GM18498 (cell line): ENCODE measurements around the gene MACROH2A2.
"Not testable (repeated sequence)": the region's sequence is repeated elsewhere in the genome, so short reads cannot be mapped to it uniquely, and the experiment has no call there.

Source experiments
- ATAC-seq: cut with Tn5 transposase; IDR thresholded peaks from one replicate; pipeline ENCODE4 v1.9.1; 2021; ENCODE audit warnings: mild to moderate bottlenecking, moderate library complexity; ENCODE audit not compliant: unreplicated experiment

Gene MACROH2A2

DNA sequence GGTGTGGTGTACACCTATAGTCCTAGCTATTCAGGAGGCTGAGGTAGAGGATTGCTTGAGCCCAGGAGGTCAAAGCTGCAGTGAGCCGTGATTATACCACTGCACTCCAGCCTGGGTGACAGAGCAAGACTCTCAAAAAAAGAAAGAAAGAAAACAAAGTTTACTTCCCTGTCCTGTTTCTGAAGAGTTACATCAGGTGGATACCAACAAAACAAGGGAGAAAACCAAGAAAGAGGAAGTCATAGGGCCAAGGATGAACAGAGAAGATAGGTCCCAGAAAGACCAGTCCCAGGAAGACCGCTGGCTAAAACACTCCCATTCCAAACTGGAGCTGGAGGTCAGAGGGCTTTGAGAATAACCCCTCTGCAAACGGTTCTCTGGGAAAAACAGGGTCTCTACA is 13.5 kb downstream of the MACROH2A2 start:
- no peak for ATAC-seq

DNA sequence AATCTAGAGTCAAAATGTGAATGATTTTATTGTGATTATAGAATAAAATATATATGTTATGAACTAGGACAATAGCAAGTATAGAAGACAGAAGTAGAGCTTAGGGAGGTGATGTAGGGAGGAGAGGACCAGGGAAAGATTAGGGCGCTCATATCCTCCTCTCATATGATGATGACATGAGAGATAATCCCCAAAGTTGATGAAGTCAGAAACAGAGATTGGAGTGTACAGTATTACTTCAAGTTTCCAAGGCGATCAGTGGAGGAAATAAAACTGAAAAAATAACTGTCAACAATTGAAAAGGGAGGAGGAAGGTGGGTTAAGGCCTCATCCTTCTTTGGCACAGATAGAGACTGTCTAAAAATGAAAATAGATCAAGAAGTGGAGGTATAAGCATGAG is 14.9 kb downstream of the MACROH2A2 start:
- ATAC-seq: no peak

DNA sequence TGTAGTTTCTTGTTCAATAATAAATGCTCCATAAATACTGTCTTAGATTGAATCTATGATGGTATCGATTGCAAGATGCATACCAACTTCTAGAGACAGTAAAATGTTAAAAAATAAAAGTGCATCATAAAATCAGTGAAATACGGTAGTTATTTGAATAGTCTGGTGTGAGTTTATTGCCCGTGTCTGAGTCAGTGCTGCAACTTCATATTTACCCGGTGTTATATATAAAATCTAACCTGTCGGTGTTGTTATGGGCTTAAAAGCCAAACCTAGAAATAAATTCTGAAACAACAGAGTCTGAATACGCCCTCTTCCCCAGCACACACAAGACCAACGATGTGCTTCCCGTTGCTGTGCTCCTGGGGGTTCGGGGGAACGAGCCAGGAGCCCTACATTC is 16.3 kb downstream of the MACROH2A2 start:
- ATAC-seq: no peak

DNA sequence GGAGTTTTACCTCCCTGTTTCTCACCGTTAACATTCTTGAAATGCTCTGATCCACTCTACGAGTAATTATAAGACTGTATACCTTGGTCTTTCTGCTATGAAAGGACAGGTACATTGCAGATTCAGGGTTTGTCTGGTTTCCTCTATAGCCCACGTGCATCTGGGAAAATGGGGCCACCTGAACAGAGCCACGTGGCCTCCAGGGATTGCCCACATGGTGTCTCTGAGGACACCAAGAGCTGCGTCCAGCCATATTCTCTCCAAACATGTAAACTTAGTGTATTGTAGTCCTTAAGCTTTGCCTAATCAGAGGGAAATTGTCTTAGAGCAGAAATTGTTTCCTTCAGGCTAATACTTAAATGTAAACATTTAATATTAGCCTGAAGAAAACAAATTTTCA is 16.7 kb downstream of the MACROH2A2 start:
- no peak for ATAC-seq

DNA sequence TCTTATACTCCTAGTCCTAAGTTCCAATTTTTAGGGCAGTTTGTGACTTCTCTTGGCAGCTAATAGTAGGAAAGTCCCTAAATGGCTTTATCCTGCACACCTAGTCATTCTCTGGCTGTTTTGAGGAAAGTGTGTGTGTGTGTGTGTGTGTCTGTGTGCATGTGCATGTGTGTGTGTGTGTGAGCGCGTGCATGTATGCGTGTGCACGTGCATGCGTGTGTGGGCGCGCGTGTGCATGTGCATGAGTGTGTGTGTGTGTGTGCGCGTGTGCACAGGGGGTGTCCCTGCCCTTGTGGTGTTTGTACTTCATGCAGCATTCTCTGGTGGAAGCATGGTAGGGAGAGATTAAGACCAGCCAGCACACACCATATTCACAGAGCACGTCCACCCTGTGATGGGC is 18.2 kb downstream of the MACROH2A2 start:
- no peak for ATAC-seq

DNA sequence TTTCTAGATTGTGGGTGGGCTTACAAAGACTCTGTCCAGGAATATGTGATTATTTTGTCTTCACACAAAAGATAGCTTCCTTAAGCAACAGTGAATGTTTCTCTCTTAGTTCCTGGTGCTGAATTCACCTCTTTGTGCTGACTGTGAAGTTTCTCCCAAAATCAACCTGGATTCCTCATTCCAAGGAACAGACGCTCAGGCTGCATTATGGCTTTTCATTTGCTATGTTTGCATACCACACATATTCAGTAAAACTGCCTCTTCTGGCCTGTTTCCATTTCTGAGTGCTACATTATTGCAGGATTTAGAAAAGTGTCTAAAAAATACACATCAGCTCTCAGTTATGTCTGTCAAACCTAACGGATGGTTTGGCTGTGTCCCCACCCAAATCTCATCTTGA is 21.5 kb downstream of the MACROH2A2 start:
- no peak for ATAC-seq

DNA sequence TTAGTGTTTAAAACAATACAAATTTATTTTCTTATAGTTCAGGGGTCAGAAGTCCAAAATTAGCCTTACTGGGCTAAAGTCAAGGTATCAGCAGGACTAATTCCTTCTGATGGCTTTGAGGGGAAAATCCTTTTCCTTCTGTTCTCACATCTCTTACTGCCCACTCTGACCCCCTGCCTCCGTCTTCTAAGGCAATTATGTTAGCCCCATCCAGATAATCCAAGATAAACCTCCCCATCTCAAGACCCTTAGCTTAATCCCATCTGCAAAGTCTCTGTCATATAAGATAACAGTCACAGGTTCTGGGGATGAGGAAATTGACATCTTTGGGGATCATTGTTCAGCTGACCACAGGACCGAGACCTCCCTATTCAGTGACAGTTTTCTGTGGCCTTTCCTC is 22.3 kb downstream of the MACROH2A2 start:
- no peak for ATAC-seq

DNA sequence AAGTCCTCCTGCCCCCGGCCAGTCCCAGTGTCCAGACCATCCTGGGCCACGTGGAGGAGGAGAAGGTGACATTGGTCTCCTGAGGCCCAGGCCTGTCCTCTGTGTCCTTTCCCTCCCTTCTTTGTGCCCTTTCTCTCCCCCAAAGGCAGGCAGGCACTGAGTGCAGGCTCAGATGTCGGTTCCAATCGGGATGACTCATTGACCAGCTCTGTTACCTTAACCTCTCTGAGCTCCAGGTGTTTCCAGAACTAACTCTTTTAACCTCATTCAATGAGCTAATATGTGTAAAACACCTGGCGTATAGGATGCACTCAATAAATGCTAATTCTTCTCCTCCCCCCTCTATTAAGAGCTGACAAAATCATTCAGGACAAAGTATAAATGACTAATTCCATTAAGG is 25.7 kb downstream of the MACROH2A2 start:
- ATAC-seq: no peak

DNA sequence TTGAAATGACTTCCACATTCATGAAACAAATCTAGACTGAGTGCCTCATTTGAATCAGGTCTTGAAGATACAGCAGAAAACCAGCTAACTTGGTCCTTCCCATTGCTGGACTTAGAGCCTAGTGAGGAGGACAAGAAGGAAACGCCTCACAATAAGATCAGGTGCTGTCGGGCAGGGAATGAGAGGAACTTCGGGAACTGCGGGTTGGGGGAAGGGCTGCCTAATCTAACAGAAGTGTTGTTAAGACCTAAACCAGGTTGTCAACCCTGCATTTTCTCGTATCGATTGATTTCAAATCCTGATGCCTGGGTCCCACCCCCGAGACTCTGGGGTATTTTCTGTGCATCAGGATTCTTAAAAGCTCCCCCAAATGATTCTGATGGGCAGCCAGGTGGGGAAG is 26.3 kb downstream of the MACROH2A2 start:
- ATAC-seq: no peak

DNA sequence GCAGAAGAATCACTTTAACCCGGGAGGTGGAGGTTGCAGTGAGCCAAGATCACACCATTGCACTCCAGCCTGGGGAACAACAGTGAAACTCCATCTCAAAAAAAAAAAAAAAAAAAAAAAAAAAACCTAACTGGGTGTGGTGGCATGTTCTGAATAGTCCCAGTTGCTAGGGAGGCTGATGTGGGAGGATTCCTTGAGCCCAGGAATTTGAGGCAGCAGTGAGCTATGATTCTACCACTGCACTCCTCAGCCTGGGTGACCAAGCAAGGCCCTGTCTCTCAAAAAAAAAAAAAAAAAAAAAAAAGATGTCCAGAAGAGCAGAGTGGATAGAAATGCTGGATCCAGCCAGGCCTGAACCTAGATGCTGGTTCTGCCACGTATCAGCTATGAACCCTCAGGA is 28.1 kb downstream of the MACROH2A2 start:
- ATAC-seq: not testable (repeated sequence)

DNA sequence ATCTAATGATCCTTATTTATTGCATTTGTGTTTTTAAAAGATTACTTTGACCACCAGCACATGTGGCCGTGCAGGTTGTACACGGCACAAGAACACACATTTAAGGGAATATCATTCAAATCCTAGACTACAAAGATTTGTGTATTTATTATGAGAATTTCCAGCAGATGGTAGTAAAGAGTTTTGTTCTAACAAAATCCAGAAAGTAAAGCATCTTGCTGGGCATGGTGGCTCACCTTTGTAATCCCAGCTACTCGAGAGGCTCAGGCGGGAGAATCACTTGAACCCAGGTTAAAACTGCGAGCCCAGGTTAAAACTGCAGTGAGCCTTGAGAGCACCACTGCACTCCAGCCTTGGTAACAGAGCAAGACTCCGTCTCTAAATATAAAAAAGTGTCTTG is 31.5 kb downstream of the MACROH2A2 start:
- ATAC-seq: no peak

DNA sequence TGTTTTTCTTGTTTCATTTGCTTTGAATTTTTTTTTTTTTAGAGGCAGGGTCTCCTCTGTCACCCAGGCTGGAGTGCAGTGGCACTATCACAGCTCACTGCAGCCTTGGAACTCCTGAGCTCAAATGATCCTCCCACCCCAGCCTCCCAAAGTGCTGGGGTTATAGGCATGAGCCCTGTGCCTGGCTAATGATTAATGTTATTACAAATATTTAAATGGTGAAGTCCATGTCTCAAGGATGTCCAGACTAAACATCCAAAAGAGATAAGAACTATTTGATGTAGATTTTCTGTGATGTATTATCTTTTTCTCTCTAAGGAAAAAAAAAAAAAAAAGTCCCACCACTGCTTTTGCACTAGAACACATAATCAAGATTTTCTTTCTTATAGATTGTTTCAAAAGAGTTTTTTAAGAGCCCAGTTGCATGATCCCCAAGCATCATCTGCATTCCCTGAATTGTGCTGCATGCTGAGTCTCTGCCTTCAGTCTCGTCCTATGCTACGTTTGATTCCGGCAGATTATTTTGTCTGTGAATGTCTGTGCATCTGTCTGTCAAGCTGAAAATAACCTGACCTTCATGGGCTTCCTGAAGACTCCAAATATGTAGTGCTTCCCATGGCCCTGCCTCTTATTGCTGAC is 33.4 kb downstream of the MACROH2A2 start:
- no peak for ATAC-seq

DNA sequence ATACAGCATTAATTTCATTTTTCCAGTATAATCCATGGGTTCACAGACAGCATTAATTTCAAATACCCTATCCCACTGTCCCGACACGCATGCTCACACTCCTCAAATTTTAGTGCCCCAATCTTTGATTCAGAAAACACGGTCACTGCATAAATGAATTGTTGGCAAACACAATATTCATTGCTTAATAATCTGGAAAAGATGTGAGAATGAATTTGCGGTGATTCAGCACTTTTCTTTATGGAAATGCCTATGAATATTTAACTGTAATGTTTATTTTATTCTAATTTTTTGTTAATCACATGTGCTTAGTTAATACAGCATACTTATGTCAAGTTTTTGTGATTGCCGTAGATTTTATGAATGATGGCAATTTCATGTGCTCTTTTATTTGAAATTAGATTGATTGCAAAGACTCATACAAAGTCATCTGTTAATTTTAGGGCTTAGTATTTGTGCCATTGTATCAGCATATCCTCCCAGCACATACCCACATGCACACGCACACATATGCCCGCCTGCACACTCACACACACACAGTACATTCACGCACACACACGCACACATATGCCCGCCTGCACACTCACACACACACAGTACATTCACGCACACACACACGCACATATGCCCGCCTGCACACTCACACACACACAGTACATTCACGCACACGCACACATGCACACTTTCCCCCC is 35.1 kb downstream of the MACROH2A2 start:
- ATAC-seq: no peak

DNA sequence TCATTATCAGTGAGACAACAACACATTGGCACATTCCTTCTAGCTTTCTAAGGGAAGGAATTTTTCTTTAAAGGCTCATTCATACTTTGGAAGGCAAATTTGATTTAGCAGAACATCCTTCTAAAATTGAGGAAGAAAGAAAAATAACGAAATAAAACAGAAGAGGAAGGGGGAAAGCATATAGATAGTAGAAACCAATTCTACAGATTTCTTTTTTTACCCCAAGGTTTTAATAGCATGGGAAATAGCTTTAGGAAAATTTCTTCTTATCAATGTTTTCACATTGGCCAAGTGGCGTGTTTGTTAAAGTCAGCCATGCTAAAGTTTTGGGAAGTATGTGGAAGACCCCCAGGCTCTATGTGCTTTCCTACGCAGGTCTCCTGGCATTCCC is 35.7 kb downstream of the MACROH2A2 start:
- ATAC-seq: no peak

DNA sequence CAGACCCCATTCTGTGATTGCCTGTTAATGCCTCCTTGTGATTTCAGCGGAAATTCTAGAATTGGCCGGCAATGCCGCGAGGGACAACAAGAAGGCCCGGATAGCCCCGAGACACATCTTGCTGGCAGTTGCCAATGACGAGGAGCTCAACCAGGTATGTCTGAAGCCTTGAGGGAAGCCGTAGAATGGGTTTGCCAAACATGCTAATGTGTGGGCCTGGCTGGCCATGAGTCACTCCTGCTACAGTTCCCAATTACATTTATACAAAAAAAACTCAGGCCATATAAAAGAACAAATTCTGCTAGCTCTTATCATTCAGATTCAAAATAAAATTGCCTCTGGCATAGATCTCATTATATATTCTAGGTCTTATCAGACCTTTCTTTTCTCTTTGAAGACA is 37.4 kb downstream of the MACROH2A2 start:
- ATAC-seq: no peak

DNA sequence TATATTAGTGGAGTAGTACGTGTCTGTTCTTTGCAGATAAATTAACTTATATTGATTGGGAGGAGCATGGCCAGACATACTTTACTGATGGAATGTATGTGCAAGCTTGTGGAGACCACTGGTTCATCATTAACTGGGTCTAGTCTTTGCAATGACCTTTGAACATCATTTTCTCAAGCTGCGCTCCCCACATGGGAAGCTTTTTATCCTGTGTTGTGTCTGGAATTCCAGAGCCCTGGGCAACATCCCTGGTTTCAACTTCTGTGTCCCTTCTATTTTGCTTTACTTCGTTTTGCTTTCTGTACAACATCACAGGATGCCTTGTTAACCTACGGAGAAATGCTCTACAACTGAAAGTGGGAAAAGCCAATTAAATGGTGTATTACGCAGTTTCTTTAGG is 38.3 kb downstream of the MACROH2A2 start:
- no peak for ATAC-seq

DNA sequence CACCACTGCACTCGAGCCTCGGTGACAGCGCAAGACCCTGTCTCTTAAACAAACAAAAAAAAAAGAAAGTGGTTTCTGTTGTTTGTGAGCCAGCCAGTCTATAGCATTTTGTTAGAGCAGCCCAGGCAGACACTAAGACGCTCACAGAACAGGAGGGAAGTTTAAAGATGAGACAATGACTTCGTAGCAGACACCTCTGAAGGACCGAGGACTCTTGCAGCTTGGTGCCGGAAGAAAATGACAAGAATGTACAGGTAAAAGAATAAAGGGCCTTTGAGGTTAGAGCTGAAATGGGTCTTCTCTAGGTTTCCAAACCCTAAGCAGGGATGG is 39.7 kb downstream of the MACROH2A2 start:
- ATAC-seq: no peak

DNA sequence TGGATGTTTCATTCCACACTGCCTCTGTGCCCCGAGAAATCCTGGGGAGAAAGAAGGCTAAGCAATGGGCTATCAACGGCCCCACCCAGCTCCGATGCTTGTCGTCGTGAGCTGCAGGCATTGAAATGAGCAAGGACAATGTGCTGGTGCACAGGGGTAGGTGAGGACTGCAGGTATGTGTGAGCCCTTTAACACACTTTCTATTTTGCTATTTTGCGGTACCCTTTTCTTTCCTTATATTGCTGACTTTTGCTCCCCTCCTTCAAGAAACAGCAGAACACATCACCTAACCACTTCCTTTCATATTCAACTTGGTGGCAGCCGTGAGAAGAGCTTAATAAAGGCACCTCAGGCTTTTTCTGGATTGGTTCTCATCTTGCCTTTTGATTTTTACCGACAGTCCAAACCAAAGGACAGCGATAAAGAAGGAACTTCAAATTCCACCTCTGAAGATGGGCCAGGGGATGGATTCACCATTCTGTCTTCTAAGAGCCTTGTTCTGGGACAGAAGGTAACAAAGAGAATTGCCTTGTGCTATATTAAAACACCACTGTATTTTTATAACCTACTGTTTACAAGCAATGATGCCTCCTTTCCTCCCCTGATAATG is 40.8 kb downstream of the MACROH2A2 start:
- no peak for ATAC-seq

DNA sequence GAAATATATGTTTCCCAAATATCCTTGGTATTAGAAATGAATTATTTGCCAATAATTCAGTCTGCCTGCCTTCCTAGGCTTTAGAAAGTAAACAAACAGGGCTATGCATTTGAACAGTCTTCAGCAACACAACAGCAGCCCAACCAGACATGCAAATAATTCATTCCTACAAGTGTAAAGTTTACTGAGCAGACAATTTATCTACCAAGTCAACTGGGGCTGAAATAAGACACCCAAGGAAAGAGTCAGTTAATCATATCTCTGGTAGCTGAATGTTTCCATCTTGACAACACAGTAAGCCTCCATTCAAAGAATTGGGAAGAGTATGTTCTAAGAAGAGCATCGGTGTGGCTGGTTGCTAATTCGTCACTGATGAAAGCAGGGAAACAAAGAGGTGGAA is 41.6 kb downstream of the MACROH2A2 start:
- no peak for ATAC-seq

DNA sequence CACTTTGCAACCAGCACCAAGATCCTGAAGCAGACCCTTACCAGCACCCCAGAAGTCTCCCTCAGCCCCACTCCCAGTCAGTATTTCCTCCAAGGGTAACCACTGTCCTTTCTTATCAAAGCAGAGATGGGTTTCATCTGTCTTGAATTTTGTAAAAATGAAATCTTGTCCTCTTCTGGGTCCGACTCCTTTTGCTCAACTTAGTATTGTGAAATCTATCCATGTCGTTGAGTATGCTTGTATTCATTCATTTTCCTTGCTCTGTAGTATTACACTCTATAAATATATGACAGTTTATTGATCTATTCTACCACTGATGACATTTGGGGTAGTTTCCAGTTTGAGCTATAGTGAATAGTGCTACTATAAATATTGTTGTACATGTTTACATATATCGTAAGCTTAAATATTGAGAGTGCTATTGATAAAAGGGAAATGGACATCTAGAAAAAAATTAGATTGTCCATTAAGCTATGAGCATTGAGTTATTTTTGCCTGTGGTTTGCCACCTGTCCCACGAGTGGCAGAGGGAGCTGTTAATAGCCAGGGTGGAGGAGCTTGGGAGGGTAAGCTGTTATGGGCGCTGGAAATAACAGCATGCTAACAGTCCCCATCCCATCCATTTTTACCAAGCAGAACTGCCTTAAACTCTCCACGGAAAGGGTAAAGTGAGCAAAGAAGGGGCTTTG is 43.5 kb downstream of the MACROH2A2 start:
- ATAC-seq: no peak

DNA sequence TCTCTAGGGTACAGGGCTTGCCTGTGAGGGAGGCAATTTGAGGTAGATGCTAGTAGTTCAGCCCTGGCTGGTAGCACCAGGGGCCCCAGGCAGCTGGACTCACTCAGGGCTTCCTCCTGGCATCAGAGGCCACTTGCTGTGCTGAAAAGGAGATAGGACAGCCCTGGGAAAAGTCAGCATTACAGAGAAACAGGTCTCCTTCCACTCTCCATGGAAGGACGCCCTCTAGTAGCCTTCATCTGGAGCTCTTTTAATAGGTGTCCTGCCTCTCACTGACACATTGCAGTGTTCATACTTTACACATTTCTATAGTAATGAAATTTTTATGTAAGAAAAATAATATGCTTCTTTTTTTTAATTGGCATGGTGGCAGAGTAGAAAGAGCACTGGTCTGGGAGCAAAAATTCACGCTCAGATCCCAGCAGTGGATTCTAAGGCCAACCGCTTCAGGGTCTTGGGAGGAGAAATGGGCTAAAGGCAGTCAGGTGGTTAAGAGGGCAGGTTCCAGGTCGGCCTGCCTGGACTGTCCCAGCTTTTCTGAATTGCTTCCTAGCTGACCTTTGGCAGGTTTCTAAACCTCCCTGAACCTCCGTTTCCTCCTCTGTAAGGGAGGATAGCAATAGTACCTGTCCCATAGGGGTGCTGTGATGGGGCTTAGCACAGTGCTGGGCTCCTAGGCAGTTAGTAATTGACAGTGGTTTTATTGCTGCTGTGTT is 44.2 kb downstream of the MACROH2A2 start:
- ATAC-seq: no peak
